Transverse colon (tissue), 4 donors: ENCODE measurements around the gene ZFP62. TPM values are rescaled to one million over a fixed set of nuclear protein-coding genes. Genes with fewer than 3 reads are reported as not detected.

Experiments
- DNase-seq: peaks from one replicate; pipeline ENCODE4 v3.0.0-alpha.2; 2019
- H3K27ac ChIP-seq, 4 donors: fragments of 200-600 bp; sonication (generic); 2 replicates each; pipeline ENCODE4 v1.5.1; 2016 to 2018; ENCODE audit warnings: inconsistent platforms in 4 of 4
- H3K27me3 ChIP-seq: fragments of 200-600 bp; sonication (generic); 2 replicates; pipeline ENCODE4 v1.5.1; 2017; ENCODE audit warnings: inconsistent platforms
- H3K36me3 ChIP-seq, 4 donors: fragments of 200-600 bp; sonication (generic); 2 replicates each; pipeline ENCODE4 v1.5.1; 2017 to 2019; ENCODE audit warnings: inconsistent platforms in 4 of 4
- H3K4me1 ChIP-seq, 4 donors: fragments of 200-600 bp; sonication (generic); 2 replicates each; pipeline ENCODE4 v1.5.1; 2017 to 2020; ENCODE audit warnings: inconsistent platforms in 4 of 4
- H3K4me3 ChIP-seq, 4 donors: fragments of 200-600 bp; sonication (generic); 1 replicate in 1 of 4; 2 replicates in 3 of 4; pipeline versions ENCODE4 v1.5.1 to v1.6.1; 2017 to 2019; ENCODE audit warnings: inconsistent platforms in 4 of 4
- H3K9me3 ChIP-seq, 2 donors: fragments of 200-600 bp; sonication (generic); 2 replicates each; pipeline ENCODE4 v1.5.1; 2017 to 2019; ENCODE audit warnings: inconsistent platforms in 2 of 2
- EP300 ChIP-seq: sonication (generic); formaldehyde crosslinking; IDR thresholded peaks from one replicate; pipeline ENCODE4 v1.6.1; 2017; ENCODE audit warnings: antibody characterized with exemption, low read depth
- POLR2A ChIP-seq: fragments of 450-650 bp; IDR thresholded peaks from one replicate; pipeline ENCODE4 v1.6.1; 2016; ENCODE audit warnings: antibody characterized with exemption, mild to moderate bottlenecking, moderate library complexity
- POLR2AphosphoS5 ChIP-seq, 3 donors: sonication (generic); formaldehyde crosslinking; IDR thresholded peaks; one replicate each; pipeline ENCODE4 v1.6.1; 2016; ENCODE audit warnings: antibody characterized with exemption in 3 of 3
- WGBS, 2 donors: methylation state at CpG; one replicate each; pipeline ENCODE4 v1.1.5; 2018; ENCODE audit warnings: low coverage in 1 of 2; 5-methylcytosine and 5-hydroxymethylcytosine counted together
- in situ Hi-C, 4 donors: fragments of 200-750 bp; cut with MboI; loops; one replicate each; pipeline versions ENCODE4 v1.15.0 to v1.15.1; 2017; ENCODE audit warnings: low sequenced_read_pairs in 3 of 4, low pct_ligation_motif_present in 1 of 4, low pct_unique_long_range_greater_than_20kb in 1 of 4
- intact Hi-C: fragments of 100-400 bp; cut with DNase I; formaldehyde crosslinking; loops from one replicate; pipeline ENCODE4 v1.15.1; 2023; ENCODE audit warnings: low total_unique reads
- total RNA-seq, 4 donors: library from RNA; depleted of rRNA; stranded (reverse); fragments of >200 nt; gene quantifications; one replicate each; pipeline ENCODE4 v1.1.0, GENCODE V29; 2016
- TF ChIP-seq, protein P1 (sequence below), 5 experiments: fragments of 200-600 bp in 3 of 5; fragments of 450-650 bp in 2 of 5; sonication (generic) in 3 of 5; IDR thresholded peaks; 1 replicate in 2 of 5; 2 replicates in 3 of 5; pipeline ENCODE4 v1.5.1; 2016 to 2017; ENCODE audit warnings: antibody characterized with exemption in 5 of 5, inconsistent platforms in 3 of 5, mild to moderate bottlenecking in 2 of 5, moderate library complexity in 1 of 5

The ZFP62 gene
- total RNA-seq, 4 donors from 2014 or later, result 4.1 to 35.7 (median 26.9) TPM

DNA sequence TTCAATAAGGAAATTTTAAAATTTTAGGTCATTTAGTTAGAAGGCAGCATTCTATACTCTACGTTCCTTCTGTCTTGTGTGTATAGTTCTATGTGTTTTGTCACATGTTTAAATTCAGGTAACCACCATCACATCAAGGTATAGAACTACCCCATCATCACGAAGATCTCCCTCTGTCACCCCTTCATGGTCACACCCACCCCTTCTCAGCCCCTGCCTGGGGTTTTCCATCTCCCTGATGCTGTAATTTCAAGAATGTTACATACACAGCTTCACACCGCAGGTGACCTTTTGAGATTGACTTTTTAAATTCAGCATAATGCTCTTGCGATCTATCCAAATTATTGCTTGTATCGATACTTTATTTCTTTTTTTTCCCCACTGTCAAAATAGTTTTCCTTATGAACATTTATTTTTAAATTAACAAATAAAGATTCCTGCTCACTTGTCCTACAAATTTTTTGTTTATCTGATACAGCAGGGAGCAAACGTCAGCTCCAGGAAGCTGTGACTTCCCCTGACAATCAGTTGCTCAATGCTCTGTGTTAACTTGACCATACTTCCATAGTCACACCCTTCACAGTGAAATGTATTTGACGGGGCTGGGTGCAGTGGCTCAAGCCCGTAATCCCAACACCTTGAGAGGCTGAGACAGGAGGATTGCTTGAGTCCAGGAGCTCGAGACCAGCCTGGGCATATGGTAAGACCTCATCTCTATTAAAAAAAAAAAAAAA, 48.1 kb upstream of the ZFP62 start:
- no peaks in the 10 kb centered on the region for H3K4me1 ChIP-seq
- WGBS, 2 donors, result 65 to 66% methylated on average over 9 of the region's 9 CpGs
- H3K27ac ChIP-seq, result no peak overlapping the region
- no peaks in the 10 kb centered on the region for H3K9me3 ChIP-seq
- DNase-seq, result no peak
- in situ Hi-C loops, result no loop called here
- no peak overlapping the region for H3K4me3 ChIP-seq
- TF ChIP-seq, protein P1, sequence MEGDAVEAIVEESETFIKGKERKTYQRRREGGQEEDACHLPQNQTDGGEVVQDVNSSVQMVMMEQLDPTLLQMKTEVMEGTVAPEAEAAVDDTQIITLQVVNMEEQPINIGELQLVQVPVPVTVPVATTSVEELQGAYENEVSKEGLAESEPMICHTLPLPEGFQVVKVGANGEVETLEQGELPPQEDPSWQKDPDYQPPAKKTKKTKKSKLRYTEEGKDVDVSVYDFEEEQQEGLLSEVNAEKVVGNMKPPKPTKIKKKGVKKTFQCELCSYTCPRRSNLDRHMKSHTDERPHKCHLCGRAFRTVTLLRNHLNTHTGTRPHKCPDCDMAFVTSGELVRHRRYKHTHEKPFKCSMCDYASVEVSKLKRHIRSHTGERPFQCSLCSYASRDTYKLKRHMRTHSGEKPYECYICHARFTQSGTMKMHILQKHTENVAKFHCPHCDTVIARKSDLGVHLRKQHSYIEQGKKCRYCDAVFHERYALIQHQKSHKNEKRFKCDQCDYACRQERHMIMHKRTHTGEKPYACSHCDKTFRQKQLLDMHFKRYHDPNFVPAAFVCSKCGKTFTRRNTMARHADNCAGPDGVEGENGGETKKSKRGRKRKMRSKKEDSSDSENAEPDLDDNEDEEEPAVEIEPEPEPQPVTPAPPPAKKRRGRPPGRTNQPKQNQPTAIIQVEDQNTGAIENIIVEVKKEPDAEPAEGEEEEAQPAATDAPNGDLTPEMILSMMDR (IDR thresholded peaks at IDR 0.05), result no peak
- TF ChIP-seq EP300, result no peak
- TF ChIP-seq POLR2AphosphoS5 (IDR thresholded peaks at IDR 0.05), result no peak
- TF ChIP-seq POLR2A, result no peak
- H3K27me3 ChIP-seq, result no peaks in the 10 kb centered on the region
- intact Hi-C loops, result no loop called here
- no peaks in the 10 kb centered on the region for H3K36me3 ChIP-seq

DNA sequence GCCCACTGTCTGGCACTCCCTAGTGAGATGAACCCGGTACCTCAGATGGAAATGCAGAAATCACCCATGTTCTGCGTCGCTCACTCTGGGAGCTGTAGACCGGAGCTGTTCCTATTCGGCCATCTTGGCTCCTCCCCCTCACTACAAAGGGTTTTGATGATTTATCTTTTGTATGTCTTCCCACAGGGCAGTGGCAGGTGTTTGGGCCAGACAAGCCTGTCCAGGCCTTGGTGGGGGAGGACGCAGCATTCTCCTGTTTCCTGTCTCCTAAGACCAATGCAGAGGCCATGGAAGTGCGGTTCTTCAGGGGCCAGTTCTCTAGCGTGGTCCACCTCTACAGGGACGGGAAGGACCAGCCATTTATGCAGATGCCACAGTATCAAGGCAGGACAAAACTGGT, 47.3 kb upstream of the ZFP62 start:
- H3K4me3 ChIP-seq, result no peak overlapping the region
- no peaks in the 10 kb centered on the region for H3K4me1 ChIP-seq
- H3K9me3 ChIP-seq, result no peaks in the 10 kb centered on the region
- in situ Hi-C loops, result no loop called here
- H3K36me3 ChIP-seq, result no peaks in the 10 kb centered on the region
- intact Hi-C loops, result no loop called here
- H3K27me3 ChIP-seq, result no peaks in the 10 kb centered on the region
- TF ChIP-seq EP300 (no peak), POLR2AphosphoS5 (IDR thresholded peaks at IDR 0.05) (no peak), POLR2A (no peak)
- TF ChIP-seq, protein P1 (IDR thresholded peaks at IDR 0.05), result no peak
- no peak overlapping the region for H3K27ac ChIP-seq
- WGBS, 2 donors, result 85 to 96% methylated on average over 4 to 9 of the region's 9 CpGs
- no peak for DNase-seq

DNA sequence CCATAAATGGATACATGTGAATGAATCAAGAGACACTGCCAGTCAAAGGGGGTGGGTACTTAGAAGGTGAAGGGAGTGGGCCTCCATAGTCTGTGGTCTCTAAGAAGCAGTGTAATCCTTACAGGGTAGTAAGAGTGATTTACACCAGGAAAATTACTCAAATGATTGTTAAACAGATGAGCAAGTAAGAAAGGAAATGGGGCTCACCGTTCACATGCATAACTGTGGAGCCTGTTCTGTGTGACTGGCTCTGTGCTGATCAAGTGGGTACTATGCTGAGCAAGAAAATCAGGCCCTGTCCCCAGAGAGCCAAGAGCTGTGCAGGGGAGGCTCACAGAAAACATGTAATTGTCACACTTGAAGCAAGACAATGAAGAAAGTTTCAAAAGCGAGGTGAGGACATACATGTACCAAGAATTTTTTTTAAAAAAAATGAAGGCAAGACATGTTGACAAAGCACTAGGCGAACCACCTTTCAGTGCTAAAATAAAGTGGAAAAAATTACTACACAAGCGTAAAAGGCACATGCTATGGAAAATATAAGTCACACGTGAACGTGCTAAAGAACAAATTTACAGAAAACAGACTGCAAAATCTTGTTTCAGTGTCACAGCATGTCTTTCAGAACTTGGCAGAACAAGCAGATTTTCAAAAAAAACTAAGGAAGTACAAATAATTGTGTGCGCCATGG, 40.4 kb upstream of the ZFP62 start:
- Histone ChIP-seq H3K4me1 (peaks cover 0 to 8% (median 6%) of the 10 kb centered on the region in 4 donors), H3K36me3 (no peaks in the 10 kb centered on the region), H3K4me3 (no peak overlapping the region), H3K27me3 (no peaks in the 10 kb centered on the region), H3K27ac (no peak overlapping the region), H3K9me3 (no peaks in the 10 kb centered on the region)
- no peak for TF ChIP-seq POLR2A
- no peak for TF ChIP-seq POLR2AphosphoS5 (IDR thresholded peaks at IDR 0.05)
- no peak for TF ChIP-seq EP300
- TF ChIP-seq, protein P1 (IDR thresholded peaks at IDR 0.05), result no peak
- 66% methylated on average over 7 of the region's 7 CpGs for WGBS, 2 donors
- no peak for DNase-seq
- intact Hi-C loops (no loop called here), in situ Hi-C loops (no loop called here)

DNA sequence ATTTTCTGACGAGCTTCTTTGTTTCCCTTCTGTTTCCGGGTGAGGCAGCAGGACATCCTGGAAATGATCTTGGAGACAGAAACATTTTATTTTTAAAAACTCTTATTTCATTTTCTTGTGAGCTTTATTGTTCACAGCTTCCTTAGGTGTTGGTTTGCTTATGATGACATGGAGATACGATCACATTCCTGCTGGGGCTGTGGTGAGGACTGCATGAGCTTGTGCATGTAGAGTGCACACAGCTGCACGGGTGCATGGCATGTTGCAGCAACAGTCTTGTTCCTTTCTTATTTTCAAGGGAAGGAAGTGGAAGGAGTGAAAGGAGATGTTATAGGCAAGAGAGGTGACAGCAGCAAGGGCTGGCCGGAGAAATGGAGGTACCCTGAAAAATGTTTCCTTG, 39.1 kb upstream of the ZFP62 start:
- peak overlapping the region in 1 of 4 donors; percentile 86 for H3K27ac ChIP-seq
- H3K4me3 ChIP-seq, result peak overlapping the region in 1 of 4 donors; percentile 28
- peaks cover 0 to 2% of the 10 kb centered on the region in 2 donors for H3K9me3 ChIP-seq
- peaks cover 0 to 8% (median 6%) of the 10 kb centered on the region in 4 donors for H3K4me1 ChIP-seq
- in situ Hi-C loops (no loop called here), intact Hi-C loops (no loop called here)
- no peaks in the 10 kb centered on the region for H3K27me3 ChIP-seq
- no peaks in the 10 kb centered on the region for H3K36me3 ChIP-seq
- DNase-seq, result no peak
- TF ChIP-seq POLR2A, result no peak
- TF ChIP-seq EP300, result no peak
- TF ChIP-seq POLR2AphosphoS5 (IDR thresholded peaks at IDR 0.05), result no peak
- TF ChIP-seq, protein P1 (IDR thresholded peaks at IDR 0.05), result no peak
- whole genome bisulfite sequencing, 2 donors, result 73 to 79% methylated on average over 4 to 5 of the region's 5 CpGs
